Cerebellar cortex (tissue), 1 donor: ENCODE results near the gene KAT6B.

Experiments used
- DNase-seq: peaks from one replicate; pipeline ENCODE4 v3.0.0-alpha.2; 2015; ENCODE audit warnings: low spot score

Gene KAT6B

GRCh38 chr10:74955796-74956195, 129.4 kb downstream of the KAT6B start:
- no peak for DNase-seq

GRCh38 chr10:74956555-74957111, 130.2 kb downstream of the KAT6B start:
- DNase-seq, result no peak

DNA sequence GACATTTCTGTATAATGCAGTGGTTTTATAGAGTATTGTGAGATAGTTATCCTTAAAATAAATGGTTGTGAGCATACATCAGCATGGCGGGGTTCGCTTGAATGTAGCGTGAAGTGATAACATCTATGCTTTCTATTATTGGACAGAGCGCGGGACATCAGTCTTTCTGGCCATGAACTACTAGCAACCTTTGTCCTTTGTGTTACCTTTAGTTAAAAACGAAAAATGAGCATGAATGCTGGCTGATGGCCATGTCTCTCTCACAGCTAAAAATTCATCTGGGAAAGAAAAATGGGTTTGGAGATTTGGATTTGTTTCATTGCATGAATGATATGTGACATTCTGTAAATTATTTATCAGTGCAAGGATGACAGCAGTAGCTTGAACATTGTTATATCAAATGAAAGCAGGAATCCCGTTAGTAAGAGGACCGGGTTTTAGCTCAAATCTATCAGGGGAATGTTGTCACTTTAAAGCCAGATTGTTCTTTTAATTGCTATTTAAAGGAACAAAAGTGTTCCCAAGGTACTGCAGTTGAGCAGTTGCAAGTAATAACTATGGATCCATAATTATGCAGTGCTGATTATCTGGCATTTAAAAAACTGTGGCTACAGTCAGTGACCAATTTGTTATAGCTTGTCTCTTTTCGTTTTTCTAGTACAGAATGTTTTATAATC, 131.0 kb downstream of the KAT6B start:
- no peak for DNase-seq

- no peak for DNase-seq
Observed at GRCh38 chr10:74958316-74958715, 131.9 kb downstream of the KAT6B start.

DNA sequence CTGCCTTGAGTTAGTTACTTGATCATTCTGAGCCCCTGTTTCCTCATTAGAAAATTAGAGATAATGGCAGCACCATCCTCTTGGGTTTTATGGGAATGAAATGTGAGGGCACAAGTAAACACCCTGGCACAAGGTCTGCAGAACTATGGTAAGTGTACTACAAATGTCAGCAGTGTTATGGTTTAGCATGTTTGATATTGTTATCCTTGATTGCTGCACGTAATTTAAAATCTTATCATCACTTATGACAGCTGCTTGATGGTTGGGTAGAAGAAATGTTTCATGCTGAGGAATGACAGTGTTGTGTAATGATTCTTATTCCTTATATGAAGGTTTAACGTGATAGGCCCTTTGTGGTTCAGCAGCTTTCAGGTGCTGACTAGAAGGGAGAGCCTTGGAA, 134.3 kb downstream of the KAT6B start:
- no peak for DNase-seq

GRCh38 chr10:74962517-74962916, 136.1 kb downstream of the KAT6B start:
- DNase-seq, result no peak

DNA sequence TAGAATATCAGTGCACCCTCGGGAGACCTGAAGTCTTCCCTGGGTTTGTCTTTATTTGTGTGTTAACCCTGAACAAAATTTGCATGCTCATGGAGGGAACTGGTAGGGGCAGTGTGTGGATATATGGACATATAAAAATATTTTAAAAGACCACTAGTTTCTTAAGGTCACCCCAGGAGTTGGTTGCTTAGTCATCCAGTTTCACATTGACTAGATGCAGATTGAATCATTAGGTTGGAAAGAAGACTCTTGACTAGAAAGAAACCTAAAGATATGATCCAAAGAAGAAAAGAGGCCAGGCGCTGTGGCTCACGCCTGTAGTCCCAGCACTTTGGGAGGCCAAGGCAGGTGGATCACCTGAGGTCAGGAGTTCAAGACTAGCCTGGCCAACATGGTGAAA, 137.1 kb downstream of the KAT6B start:
- DNase-seq, result no peak

DNA sequence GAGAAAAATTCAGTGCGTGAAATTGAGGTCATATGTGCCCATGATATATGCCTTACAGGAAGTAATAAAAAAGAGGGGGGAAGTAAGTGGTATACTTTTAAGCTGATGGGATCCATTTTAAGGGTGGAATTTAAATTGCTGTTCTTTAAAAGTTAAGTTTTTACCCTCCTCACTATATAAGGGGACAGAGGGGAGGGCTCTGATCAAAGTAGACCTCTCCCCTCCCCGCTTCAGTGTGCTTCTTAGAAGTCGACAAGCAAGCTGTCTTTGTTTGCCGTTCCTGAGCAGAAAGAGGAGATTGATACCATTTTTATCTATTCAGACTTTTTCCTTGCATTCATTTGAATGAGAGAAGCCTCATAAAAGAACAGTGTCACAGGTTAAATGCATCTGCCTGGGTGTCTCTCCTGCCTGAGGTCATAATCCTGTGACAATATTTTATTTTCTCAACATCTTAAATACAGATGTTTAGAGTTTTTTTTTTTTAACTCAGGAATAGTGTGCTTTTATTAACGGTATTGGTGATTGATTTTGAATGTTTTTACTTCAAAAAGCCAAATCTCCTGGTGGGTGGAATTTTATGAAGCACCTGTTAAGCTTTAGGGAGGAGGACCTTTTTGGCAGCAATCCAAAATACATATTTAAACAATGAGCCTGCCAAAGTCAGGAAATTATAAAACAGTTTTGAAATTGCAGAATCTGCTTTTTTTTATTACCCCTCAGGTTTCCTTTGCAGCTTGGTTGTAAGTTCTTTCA, 141.7 kb downstream of the KAT6B start:
- no peak for DNase-seq

DNA sequence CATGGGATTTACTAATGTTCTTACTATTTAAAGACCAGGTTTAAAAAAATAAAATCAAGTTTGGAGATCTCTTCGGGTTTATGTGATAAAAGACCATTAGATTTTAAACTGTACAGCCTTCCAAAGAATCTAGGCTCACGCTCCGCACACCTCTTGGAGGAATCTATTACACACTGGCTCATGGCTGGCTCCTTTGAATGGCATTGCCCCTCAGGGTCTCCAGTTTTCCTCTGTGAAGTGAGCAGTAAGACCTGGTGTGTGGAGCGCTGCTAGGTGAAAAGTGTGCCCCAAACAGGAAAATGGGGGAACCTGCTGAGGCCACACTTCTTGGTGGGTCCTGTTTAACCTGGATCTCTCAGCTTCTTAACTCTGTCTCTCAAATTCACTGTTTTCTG, 142.3 kb downstream of the KAT6B start:
- no peak for DNase-seq

GRCh38 chr10:74969093-74969492, 142.7 kb downstream of the KAT6B start:
- DNase-seq, result no peak

- no peak for DNase-seq
Observed at GRCh38 chr10:74969530-74969929, 143.1 kb downstream of the KAT6B start.

GRCh38 chr10:74973741-74974392, 147.5 kb downstream of the KAT6B start:
- DNase-seq, result no peak

GRCh38 chr10:74975758-74976157, 149.4 kb downstream of the KAT6B start:
- DNase-seq, result no peak

- no peak for DNase-seq
Observed at GRCh38 chr10:74976565-74976964, 150.2 kb downstream of the KAT6B start.

DNA sequence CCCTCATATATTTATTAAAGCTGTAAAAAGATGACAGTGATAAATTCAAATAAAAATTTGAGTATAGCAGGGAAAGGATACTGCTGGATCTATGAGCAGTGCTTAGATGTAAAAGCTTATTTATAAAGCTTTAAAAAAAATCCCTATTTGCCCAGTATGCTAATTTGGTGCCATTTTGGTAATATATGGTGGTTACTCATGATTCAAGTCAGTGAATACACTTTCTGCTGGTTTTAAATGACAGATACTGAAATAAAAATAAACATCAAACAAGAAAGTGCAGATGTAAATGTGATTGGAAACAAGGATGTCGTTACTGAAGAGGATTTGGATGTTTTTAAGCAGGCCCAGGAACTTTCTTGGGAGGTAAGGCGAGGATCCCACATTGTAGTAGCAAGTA, 150.7 kb downstream of the KAT6B start:
- no peak for DNase-seq

- no peak for DNase-seq
Observed at GRCh38 chr10:74977913-74978847, 151.8 kb downstream of the KAT6B start.

GRCh38 chr10:74981831-74982633, 155.6 kb downstream of the KAT6B start:
- peak; percentile 55 for DNase-seq

GRCh38 chr10:74982634-74982982, 156.2 kb downstream of the KAT6B start:
- DNase-seq, result no peak

DNA sequence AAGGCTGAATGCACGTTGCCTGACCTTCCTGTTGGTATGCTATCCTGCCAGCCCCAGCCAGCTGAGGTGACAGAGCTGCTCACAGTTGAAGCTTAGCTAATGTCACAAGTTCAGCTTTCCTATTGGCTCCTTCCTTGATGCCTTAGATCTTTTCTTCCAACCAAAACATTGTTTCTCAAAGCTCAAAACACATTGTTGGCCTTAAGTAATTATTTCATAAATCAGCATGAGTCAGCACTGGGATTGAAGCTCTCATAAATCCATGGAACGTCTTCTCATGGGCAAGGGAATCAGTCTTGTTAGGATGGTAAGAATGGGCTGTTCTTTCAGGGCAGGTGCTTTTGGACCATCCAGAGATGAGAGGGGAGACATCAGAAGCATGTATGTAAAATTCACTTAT, 157.0 kb downstream of the KAT6B start:
- no peak for DNase-seq

DNA sequence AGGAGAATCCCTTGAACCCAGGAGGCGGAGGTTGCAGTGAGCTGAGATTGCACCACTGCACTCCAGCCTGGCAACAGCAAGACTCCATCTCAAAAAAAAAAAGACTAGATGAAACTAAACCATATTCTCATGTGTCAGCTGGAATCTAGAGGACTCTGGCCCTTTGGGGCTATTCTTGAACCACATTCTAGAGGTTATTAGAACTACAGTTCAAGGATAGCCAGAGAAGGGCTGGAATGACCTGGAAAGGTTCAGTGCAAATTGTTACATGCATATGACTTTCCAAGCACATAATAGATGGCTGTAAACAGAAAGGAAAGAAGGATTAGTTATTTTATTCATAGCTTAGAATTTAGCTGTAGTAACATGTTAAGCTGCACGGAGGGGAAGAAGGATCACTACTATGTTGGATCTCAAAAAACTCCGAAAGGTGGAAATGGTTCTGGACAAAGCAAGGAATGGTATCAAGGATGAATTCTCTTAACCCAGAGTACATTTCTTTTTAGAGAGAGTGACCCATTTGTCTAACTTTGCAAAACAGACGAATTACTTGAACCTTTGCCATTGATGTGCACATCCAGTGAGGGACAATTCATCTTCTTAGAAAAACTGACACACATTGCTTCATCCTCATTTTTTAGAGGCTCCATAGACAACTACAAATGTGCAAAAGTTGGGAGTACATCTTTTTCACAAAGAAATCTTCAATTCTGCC, 161.1 kb downstream of the KAT6B start:
- no peak for DNase-seq
